GM18507 (cell line): ENCODE results near the gene KIAA1328.

Experiments used
- DNase-seq: peaks from one replicate; pipeline ENCODE4 v3.0.0; 2011; ENCODE audit warnings: low read depth; ENCODE audit not compliant: insufficient read length; ENCODE audit errors: extremely low spot score
- FAIRE-seq: peaks from 2 replicates; lab custom pipeline; 2011; peaks lifted over from hg19 to GRCh38; lab: Jason Lieb, UNC

KIAA1328 gene

GRCh38 chr18:37238282-37239108 is 409.6 kb downstream of the KIAA1328 start:
- FAIRE-seq = no peak
- no peak for DNase-seq

DNA sequence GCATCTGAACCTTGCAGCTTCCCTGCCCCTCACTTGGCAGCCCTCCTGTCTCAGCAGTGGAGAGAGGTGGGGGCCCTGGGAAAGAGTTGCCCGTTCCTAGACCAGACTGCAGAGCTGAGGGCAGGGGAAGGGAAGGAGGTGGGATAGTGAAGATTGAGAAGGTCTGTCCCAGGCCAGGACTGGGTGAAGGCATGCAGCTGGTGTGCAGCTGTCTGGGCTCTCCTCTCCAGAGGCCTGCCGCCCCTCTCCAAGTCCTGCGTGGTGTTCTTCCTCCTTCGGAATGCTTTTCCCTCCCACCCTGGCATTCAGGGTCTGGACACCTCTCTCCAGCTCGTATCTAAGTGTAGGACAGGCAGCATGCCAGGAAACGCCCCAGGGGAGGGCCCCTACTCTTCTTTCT is 413.2 kb downstream of the KIAA1328 start:
- no peak for DNase-seq

DNA sequence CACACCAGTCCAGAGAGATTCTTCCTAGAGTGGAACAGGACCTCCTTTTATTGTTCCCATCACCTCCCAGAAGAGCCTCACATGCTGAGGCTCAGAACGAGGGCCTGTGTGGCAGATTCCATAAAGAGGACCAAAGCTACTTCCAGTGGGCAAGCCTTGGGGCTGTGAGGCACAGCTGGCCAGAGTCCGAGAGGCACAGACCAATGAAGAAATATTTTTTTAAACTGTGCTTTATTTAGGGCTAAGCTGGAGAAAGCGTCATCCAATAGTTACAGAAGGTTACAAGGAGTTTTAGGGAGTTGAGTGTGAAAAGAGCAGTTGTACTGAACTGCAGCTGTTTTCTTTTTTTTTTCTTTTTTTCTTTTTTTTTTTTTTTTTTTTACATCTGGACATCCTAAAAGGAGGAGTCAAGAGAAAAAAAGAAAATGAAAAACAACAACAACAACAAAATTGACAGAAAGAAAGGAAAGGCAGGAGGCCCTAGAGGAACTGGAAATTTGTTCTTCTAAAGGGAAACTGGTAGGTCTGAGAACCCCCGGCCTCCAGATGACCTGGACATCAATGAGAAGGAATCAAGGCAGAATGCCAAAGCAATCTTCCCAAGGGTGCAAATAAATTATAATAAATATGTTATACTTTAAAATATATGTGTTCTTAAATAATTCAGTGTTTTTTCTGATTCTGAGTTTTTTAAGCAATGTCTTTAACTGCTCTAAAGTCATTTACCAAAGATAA is 414.1 kb downstream of the KIAA1328 start:
- DNase-seq = no peak
- FAIRE-seq = no peak

More for the DNA sequence above, 413.2 kb downstream of the KIAA1328 start:
- no peak for FAIRE-seq

- DNase-seq (no peak), FAIRE-seq (no peak)
Measured at GRCh38 chr18:37243741-37244140, 414.8 kb downstream of the KIAA1328 start.

- FAIRE-seq = no peak
- DNase-seq = no peak
Measured at GRCh38 chr18:37244618-37245017, 415.7 kb downstream of the KIAA1328 start.

DNA sequence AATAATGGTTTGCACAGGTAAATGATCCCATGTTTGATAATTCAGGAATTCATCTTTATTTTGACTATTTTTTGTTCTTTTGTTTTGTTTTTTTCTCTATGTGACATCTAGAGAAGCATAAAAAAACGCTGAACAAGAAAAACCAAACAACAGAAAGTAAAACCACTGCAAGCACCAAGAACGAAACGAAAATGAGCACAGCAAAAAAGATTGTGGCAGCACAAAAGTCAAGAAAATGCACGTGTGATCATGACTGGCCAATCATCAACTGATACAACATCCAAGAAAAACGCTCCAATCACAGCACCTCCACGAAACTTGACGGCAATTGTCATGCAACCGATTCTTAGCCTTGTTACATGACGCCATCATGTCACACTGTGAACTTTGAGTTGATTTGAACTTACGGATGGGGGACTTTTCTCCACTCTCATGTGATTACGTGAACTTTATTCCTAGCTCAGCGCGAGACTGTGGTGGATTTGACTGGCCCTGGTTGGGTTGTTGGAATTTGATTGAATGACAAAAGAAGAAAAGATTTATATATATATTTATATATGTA is 417.9 kb downstream of the KIAA1328 start:
- no peak for DNase-seq
- FAIRE-seq = no peak

GRCh38 chr18:37247497-37248161 is 418.7 kb downstream of the KIAA1328 start:
- FAIRE-seq = no peak

GRCh38 chr18:37248281-37248680 is 419.4 kb downstream of the KIAA1328 start:
- FAIRE-seq = no peak

More at GRCh38 chr18:37247497-37248161, 418.7 kb downstream of the KIAA1328 start:
- no peak for DNase-seq

GRCh38 chr18:37249171-37249886 is 420.4 kb downstream of the KIAA1328 start:
- no peak for DNase-seq
- no peak for FAIRE-seq

More at GRCh38 chr18:37248281-37248680, 419.4 kb downstream of the KIAA1328 start:
- DNase-seq = no peak

DNA sequence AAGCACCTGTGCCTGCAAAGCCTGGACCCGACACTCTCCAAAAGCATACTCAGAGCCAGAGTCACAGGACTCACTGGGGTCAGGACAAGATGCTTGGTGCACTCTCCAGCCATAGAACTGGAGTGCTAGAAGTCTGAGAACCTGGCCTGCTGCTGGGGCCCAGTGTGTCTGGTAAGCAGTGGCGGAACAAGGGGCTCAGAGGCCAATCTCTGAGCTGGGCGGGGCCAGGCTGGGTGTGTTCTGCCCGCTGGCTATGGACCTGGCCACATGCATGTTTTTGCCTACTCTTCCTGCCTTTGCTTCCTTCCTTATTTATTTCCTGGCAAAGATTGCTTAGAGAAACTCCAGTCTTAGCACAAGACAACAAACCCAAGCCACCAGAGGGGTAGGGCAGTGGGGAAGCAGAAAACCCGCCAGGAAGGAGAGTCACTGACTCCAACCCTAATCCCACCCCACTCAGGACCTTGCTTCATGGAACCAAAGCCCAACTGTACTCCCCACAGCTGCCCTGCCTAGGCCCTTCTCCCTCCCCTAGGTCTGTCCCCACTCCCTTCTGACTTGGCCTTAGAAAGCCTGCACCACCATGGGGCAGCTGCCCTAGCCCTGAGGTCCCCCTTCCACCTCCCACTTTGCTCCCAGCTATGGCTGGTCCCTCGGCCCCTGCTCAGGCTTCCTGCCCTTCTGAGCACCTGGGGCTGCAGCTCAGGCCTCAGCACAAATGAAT is 421.1 kb downstream of the KIAA1328 start:
- no peak for FAIRE-seq
- DNase-seq = no peak

- DNase-seq = no peak
- no peak for FAIRE-seq
Measured at GRCh38 chr18:37251679-37252078, 422.8 kb downstream of the KIAA1328 start.

DNA sequence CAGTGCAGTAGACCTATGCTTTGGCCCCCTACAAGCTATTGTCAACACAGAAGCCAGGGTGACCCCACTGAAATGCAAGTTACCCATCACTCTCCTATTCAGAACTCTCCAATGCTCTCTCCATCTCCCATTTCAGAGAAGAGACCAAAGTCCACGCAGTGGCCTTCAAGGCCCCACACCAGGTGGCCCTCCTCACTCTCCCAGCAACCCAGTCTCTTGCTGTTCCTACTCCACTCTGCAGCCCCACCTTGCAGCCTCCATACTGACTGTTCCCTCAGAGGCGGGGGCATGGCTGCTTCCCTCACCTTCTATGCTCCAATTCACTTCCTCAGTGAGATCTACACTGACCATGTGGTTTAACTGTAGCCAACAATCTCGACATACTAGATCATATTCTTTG is 423.4 kb downstream of the KIAA1328 start:
- FAIRE-seq (no peak), DNase-seq (no peak)

DNA sequence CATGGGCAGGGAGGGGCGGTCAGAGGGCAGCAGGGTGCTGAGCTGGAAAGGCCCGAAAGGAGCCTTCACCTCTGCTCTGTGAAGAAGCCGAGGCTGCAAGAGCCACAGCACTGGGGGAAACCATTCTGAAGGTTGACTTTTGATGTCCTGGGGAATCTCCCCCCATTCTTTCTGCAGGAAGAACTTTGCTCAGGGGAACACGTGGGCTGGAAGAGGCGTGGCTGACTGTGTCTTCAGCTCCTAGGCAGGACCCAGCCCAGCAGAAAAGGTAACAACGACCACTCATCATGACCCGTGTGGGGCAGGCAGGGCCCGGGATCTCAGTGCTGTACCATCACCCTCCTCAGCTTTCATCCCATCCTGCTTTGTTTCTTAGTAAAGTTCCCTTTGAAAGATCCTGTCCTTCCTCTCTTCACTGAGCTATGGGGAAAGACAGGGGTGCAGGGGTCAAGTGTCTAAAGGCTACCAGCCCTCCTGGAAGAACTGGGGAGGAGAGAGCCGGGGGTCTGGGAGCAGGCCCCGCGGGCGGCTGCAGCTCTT is 424.0 kb downstream of the KIAA1328 start:
- no peak for FAIRE-seq
- no peak for DNase-seq

GRCh38 chr18:37253394-37254235 is 424.7 kb downstream of the KIAA1328 start:
- DNase-seq (no peak), FAIRE-seq (no peak)

DNA sequence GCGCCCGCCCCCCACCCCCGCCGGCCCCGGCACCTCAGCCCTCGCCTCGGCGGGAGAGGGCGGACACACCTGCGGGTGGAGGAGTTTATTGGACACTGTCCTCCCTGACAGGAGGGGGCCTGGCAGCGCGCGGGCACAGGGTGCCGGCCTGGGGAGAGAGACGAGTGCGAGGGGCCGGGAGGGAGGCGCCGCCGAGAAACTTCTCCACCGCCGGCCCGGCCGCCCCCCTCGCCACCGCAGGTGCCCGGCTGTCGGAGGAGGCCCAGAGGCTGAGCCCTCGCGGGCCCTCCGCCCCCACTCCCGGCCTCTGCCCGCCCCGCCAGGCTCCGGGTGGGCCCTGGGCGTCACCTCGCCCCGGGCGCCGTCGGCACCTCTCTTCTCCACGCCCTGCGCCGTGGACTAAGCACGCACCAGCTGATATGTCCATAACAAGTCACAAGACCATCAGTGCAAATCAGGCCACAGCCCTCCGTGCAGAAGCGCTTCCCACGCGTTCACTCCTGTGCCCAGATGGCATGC is 425.4 kb downstream of the KIAA1328 start:
- FAIRE-seq (no peak), DNase-seq (no peak)

- FAIRE-seq = no peak
- no peak for DNase-seq
Measured at GRCh38 chr18:37254973-37255372, 426.0 kb downstream of the KIAA1328 start.

DNA sequence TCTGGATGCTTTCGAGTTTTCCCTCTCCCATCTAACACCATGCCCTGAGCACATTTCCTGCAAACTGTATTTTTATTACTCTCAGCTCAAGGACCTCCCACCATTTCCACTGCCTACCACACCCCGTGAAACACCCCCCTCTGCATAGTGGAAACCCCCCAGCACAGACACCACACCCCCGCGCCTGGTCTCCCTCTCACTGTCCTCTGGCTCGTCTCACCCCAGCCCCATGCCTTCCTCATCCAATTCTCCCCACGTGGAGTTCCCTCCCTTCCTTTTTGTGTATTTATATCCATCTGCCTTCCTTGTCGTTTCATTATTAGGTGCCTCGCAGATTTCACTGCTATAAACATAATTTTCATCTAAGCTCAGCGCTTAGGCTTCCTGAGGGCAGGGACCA is 429.2 kb downstream of the KIAA1328 start:
- no peak for FAIRE-seq
- no peak for DNase-seq
